Tibial nerve (tissue), 4 donors: ENCODE results near the gene MTG2. TPM values are rescaled to one million over a fixed set of nuclear protein-coding genes. Genes with fewer than 3 reads are reported as not detected.

Source experiments
- DNase-seq, 2 donors: peaks; one replicate each; pipeline ENCODE4 v3.0.0-alpha.2; 2019; ENCODE audit warnings: low spot score in 2 of 2
- H3K27ac ChIP-seq, 4 donors: fragments of 200-600 bp; sonication (generic) in 3 of 4; one replicate each; pipeline ENCODE4 v1.5.1; 2017 to 2019; ENCODE audit warnings: mild to moderate bottlenecking in 1 of 4
- H3K27me3 ChIP-seq, 2 donors: fragments of 200-600 bp; sonication (generic) in 1 of 2; one replicate each; pipeline versions ENCODE4 v1.5.1 to v1.6.0; 2017 to 2019
- H3K36me3 ChIP-seq, 3 donors: fragments of 200-600 bp; sonication (generic); one replicate each; pipeline ENCODE4 v1.5.1; 2018 to 2019
- H3K4me1 ChIP-seq, 4 donors: fragments of 200-600 bp; sonication (generic) in 3 of 4; one replicate each; pipeline ENCODE4 v1.5.1; 2017 to 2019
- H3K4me3 ChIP-seq, 4 donors: fragments of 200-600 bp; sonication (generic) in 3 of 4; one replicate each; pipeline ENCODE4 v1.5.1; 2017 to 2019; ENCODE audit warnings: mild to moderate bottlenecking in 1 of 4, moderate library complexity in 1 of 4
- H3K9me3 ChIP-seq, 4 donors: fragments of 200-600 bp; sonication (generic) in 3 of 4; one replicate each; pipeline ENCODE4 v1.5.1; 2017 to 2019
- CTCF ChIP-seq, 5 experiments: fragments of 200-600 bp in 3 of 5; fragments of 450-650 bp in 2 of 5; sonication (generic) in 3 of 5; IDR thresholded peaks; one replicate each; pipeline ENCODE4 v1.5.1; 2016 to 2019; ENCODE audit warnings: antibody characterized with exemption in 5 of 5, mild to moderate bottlenecking in 3 of 5, moderate library complexity in 2 of 5
- EP300 ChIP-seq, 2 donors: sonication (generic); formaldehyde crosslinking; IDR thresholded peaks; one replicate each; pipeline ENCODE4 v1.6.1; 2017; ENCODE audit warnings: antibody characterized with exemption in 2 of 2, mild to moderate bottlenecking in 1 of 2
- POLR2A ChIP-seq, 2 donors: fragments of 450-650 bp; IDR thresholded peaks; one replicate each; pipeline ENCODE4 v1.6.1; 2017; ENCODE audit warnings: antibody characterized with exemption in 2 of 2, mild to moderate bottlenecking in 2 of 2, moderate library complexity in 2 of 2
- WGBS, 2 donors: methylation state at CpG; one replicate each; pipeline ENCODE4 v1.1.5; 2018; 5-methylcytosine and 5-hydroxymethylcytosine counted together
- total RNA-seq, 4 donors: library from RNA; depleted of rRNA; stranded (reverse); fragments of >200 nt; gene quantifications; one replicate each; pipeline ENCODE4 v1.1.0, GENCODE V29; 2016

The MTG2 gene
- total RNA-seq, 4 donors from 2014 or later: 24.7 to 46.9 (median 41.6) TPM

GRCh38 chr20:62195075-62195405 lies 12.2 kb downstream of the MTG2 start:
- DNase-seq: no peak
- H3K36me3 ChIP-seq: peaks cover 0 to 92% (median 12%) of the 10 kb centered on the region in 3 donors
- no peak overlapping the region for H3K4me3 ChIP-seq
- H3K4me1 ChIP-seq: no peaks in the 10 kb centered on the region
- H3K27ac ChIP-seq: no peak overlapping the region
- no peaks in the 10 kb centered on the region for H3K27me3 ChIP-seq
- 74 to 75% methylated on average over 8 of the region's 8 CpGs for WGBS, 2 donors
- TF ChIP-seq POLR2A (IDR thresholded peaks at IDR 0.05): no peak
- no peak for TF ChIP-seq CTCF (IDR thresholded peaks at IDR 0.05)
- TF ChIP-seq EP300 (IDR thresholded peaks at IDR 0.05): no peak
- H3K9me3 ChIP-seq: no peaks in the 10 kb centered on the region

- WGBS, 2 donors: 88 to 93% methylated on average over 10 of the region's 10 CpGs
- H3K36me3 ChIP-seq: peaks cover 0 to 92% (median 9%) of the 10 kb centered on the region in 3 donors
- TF ChIP-seq CTCF (IDR thresholded peaks at IDR 0.05): no peak
- TF ChIP-seq POLR2A (IDR thresholded peaks at IDR 0.05): no peak
- no peak for TF ChIP-seq EP300 (IDR thresholded peaks at IDR 0.05)
These were observed 12.9 kb downstream of the MTG2 start for GRCh38 chr20:62195736-62196135.

GRCh38 chr20:62196286-62196685 lies 13.5 kb downstream of the MTG2 start:
- H3K4me3 ChIP-seq: no peak overlapping the region
- no peaks in the 10 kb centered on the region for H3K9me3 ChIP-seq
- H3K27me3 ChIP-seq: no peaks in the 10 kb centered on the region
- peaks cover 0 to 92% (median 11%) of the 10 kb centered on the region in 3 donors for H3K36me3 ChIP-seq
- H3K27ac ChIP-seq: no peak overlapping the region
- DNase-seq: no peak
- WGBS, 2 donors: 93 to 94% methylated on average over 10 of the region's 10 CpGs
- H3K4me1 ChIP-seq: no peaks in the 10 kb centered on the region
- TF ChIP-seq CTCF (IDR thresholded peaks at IDR 0.05) (no peak), EP300 (IDR thresholded peaks at IDR 0.05) (no peak), POLR2A (IDR thresholded peaks at IDR 0.05) (no peak)

More at GRCh38 chr20:62195736-62196135, 12.9 kb downstream of the MTG2 start:
- H3K27me3 ChIP-seq: no peaks in the 10 kb centered on the region
- H3K27ac ChIP-seq: no peak overlapping the region
- no peaks in the 10 kb centered on the region for H3K4me1 ChIP-seq
- H3K4me3 ChIP-seq: no peak overlapping the region
- H3K9me3 ChIP-seq: no peaks in the 10 kb centered on the region
- no peak for DNase-seq

DNA sequence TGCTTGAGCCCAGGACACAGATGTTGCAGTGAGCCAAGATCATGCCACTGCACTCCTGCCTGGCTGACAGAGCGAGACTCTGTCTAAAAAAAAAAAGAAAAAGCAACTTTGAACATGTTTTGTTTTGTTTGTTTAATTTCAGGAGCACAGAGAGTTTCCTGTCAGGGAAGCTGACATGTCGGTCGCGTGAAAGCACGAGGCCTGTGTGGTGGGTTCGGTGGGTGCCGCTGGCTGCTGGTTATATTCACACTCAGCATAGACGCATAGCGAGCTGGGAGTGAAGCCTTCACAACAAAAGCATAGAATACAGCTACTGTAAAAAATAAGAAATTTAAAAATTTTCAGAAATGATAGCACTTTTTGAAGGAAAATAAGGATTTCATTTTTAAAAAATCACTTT lies 14.5 kb downstream of the MTG2 start:
- Histone ChIP-seq H3K4me3 (no peak overlapping the region), H3K9me3 (no peaks in the 10 kb centered on the region), H3K4me1 (no peaks in the 10 kb centered on the region), H3K27me3 (no peaks in the 10 kb centered on the region), H3K27ac (no peak overlapping the region), H3K36me3 (peaks cover 0 to 92% (median 20%) of the 10 kb centered on the region in 3 donors)
- no peak for DNase-seq
- TF ChIP-seq EP300 (IDR thresholded peaks at IDR 0.05) (no peak), POLR2A (IDR thresholded peaks at IDR 0.05) (no peak), CTCF (IDR thresholded peaks at IDR 0.05) (no peak)
- 88 to 95% methylated on average over 9 of the region's 9 CpGs for WGBS, 2 donors

- Histone ChIP-seq H3K27ac (no peak overlapping the region), H3K9me3 (no peaks in the 10 kb centered on the region), H3K36me3 (peaks cover 0 to 92% (median 20%) of the 10 kb centered on the region in 3 donors), H3K27me3 (no peaks in the 10 kb centered on the region), H3K4me3 (no peak overlapping the region), H3K4me1 (no peaks in the 10 kb centered on the region)
- TF ChIP-seq POLR2A (IDR thresholded peaks at IDR 0.05) (no peak), EP300 (IDR thresholded peaks at IDR 0.05) (no peak), CTCF (IDR thresholded peaks at IDR 0.05) (no peak)
- WGBS, 2 donors: 90 to 91% methylated on average over 18 of the region's 18 CpGs
- DNase-seq: no peak
These were observed 15.0 kb downstream of the MTG2 start for GRCh38 chr20:62197801-62198200.
